Neuron (in vitro differentiated cells): Measurements from ENCODE around the gene NEDD4L.

Source experiments
- H2AFZ ChIP-seq: one replicate; pipeline ENCODE4 v1.6.1; 2013; ENCODE audit warnings: low read depth, mild to moderate bottlenecking, inconsistent platforms, low read length, moderate library complexity
- H3K27me3 ChIP-seq: one replicate; pipeline ENCODE4 v1.6.1; 2013; ENCODE audit warnings: low read length; ENCODE audit not compliant: insufficient read depth
- H3K36me3 ChIP-seq: one replicate; pipeline ENCODE4 v1.6.1; 2013; ENCODE audit warnings: low read length; ENCODE audit not compliant: insufficient read depth
- H3K4me1 ChIP-seq: one replicate; pipeline ENCODE4 v1.6.1; 2013; ENCODE audit warnings: low read length; ENCODE audit not compliant: insufficient read depth
- H3K4me3 ChIP-seq: 2 replicates; pipeline ENCODE4 v1.5.1; 2013; ENCODE audit warnings: mild to moderate bottlenecking, low read length, moderate library complexity
- H3K9me3 ChIP-seq: one replicate; pipeline ENCODE4 v1.6.1; 2013; ENCODE audit warnings: low read length

The NEDD4L gene

GRCh38 chr18:58316396-58317342 is 272.6 kb downstream of the NEDD4L start:
- no peaks in the 10 kb centered on the region for H3K9me3 ChIP-seq
- H3K4me1 ChIP-seq: peaks cover 8% of the 10 kb centered on the region
- H2AFZ ChIP-seq: no peak overlapping the region
- H3K4me3 ChIP-seq: no peak overlapping the region
- H3K27me3 ChIP-seq: no peaks in the 10 kb centered on the region
- no peaks in the 10 kb centered on the region for H3K36me3 ChIP-seq

GRCh38 chr18:58319719-58320118 is 275.7 kb downstream of the NEDD4L start:
- no peaks in the 10 kb centered on the region for H3K36me3 ChIP-seq
- H3K4me1 ChIP-seq: peaks cover 5% of the 10 kb centered on the region
- no peak overlapping the region for H2AFZ ChIP-seq
- H3K27me3 ChIP-seq: no peaks in the 10 kb centered on the region
- H3K4me3 ChIP-seq: no peak overlapping the region
- H3K9me3 ChIP-seq: no peaks in the 10 kb centered on the region

GRCh38 chr18:58320907-58321561 is 277.0 kb downstream of the NEDD4L start:
- Histone ChIP-seq H3K4me1 (no peaks in the 10 kb centered on the region), H3K36me3 (peaks cover 6% of the 10 kb centered on the region), H3K9me3 (no peaks in the 10 kb centered on the region), H3K27me3 (no peaks in the 10 kb centered on the region), H2AFZ (no peak overlapping the region), H3K4me3 (no peak overlapping the region)

GRCh38 chr18:58321986-58322385 is 278.0 kb downstream of the NEDD4L start:
- Histone ChIP-seq H3K36me3 (peaks cover 6% of the 10 kb centered on the region), H3K27me3 (no peaks in the 10 kb centered on the region), H3K4me1 (no peaks in the 10 kb centered on the region), H3K9me3 (no peaks in the 10 kb centered on the region), H2AFZ (no peak overlapping the region), H3K4me3 (no peak overlapping the region)

GRCh38 chr18:58322464-58322863 is 278.4 kb downstream of the NEDD4L start:
- peaks cover 6% of the 10 kb centered on the region for H3K36me3 ChIP-seq
- no peaks in the 10 kb centered on the region for H3K4me1 ChIP-seq
- H3K9me3 ChIP-seq: no peaks in the 10 kb centered on the region
- H2AFZ ChIP-seq: no peak overlapping the region
- H3K27me3 ChIP-seq: no peaks in the 10 kb centered on the region
- H3K4me3 ChIP-seq: no peak overlapping the region

GRCh38 chr18:58323866-58324762 is 280.1 kb downstream of the NEDD4L start:
- Histone ChIP-seq H3K4me1 (no peaks in the 10 kb centered on the region), H3K9me3 (no peaks in the 10 kb centered on the region), H3K27me3 (no peaks in the 10 kb centered on the region), H3K4me3 (no peak overlapping the region), H2AFZ (no peak overlapping the region), H3K36me3 (peaks cover 6% of the 10 kb centered on the region)

GRCh38 chr18:58324824-58325480 is 280.9 kb downstream of the NEDD4L start:
- Histone ChIP-seq H3K9me3 (no peaks in the 10 kb centered on the region), H3K27me3 (no peaks in the 10 kb centered on the region), H2AFZ (no peak overlapping the region), H3K4me1 (no peaks in the 10 kb centered on the region), H3K4me3 (no peak overlapping the region), H3K36me3 (peaks cover 6% of the 10 kb centered on the region)

GRCh38 chr18:58325494-58325893 is 281.5 kb downstream of the NEDD4L start:
- no peaks in the 10 kb centered on the region for H3K27me3 ChIP-seq
- H3K9me3 ChIP-seq: no peaks in the 10 kb centered on the region
- H3K4me3 ChIP-seq: no peak overlapping the region
- H2AFZ ChIP-seq: no peak overlapping the region
- H3K4me1 ChIP-seq: no peaks in the 10 kb centered on the region
- H3K36me3 ChIP-seq: peaks cover 9% of the 10 kb centered on the region

GRCh38 chr18:58334061-58334460 is 290.0 kb downstream of the NEDD4L start:
- H3K4me3 ChIP-seq: no peak overlapping the region
- peaks cover 35% of the 10 kb centered on the region for H3K4me1 ChIP-seq
- no peaks in the 10 kb centered on the region for H3K27me3 ChIP-seq
- no peak overlapping the region for H2AFZ ChIP-seq
- peaks cover 8% of the 10 kb centered on the region for H3K36me3 ChIP-seq
- no peaks in the 10 kb centered on the region for H3K9me3 ChIP-seq

- Histone ChIP-seq H3K36me3 (peaks cover 6% of the 10 kb centered on the region), H3K4me3 (no peak overlapping the region), H3K9me3 (no peaks in the 10 kb centered on the region), H2AFZ (no peak overlapping the region), H3K27me3 (no peaks in the 10 kb centered on the region), H3K4me1 (peaks cover 41% of the 10 kb centered on the region)
These were observed 291.2 kb downstream of the NEDD4L start for GRCh38 chr18:58335223-58335622.

GRCh38 chr18:58335821-58336220 is 291.8 kb downstream of the NEDD4L start:
- Histone ChIP-seq H3K36me3 (peaks cover 5% of the 10 kb centered on the region), H3K9me3 (no peaks in the 10 kb centered on the region), H2AFZ (no peak overlapping the region), H3K4me1 (peaks cover 41% of the 10 kb centered on the region), H3K4me3 (no peak overlapping the region), H3K27me3 (no peaks in the 10 kb centered on the region)

- Histone ChIP-seq H3K4me1 (peaks cover 41% of the 10 kb centered on the region), H3K9me3 (no peaks in the 10 kb centered on the region), H3K27me3 (no peaks in the 10 kb centered on the region), H3K4me3 (no peak overlapping the region), H3K36me3 (no peaks in the 10 kb centered on the region), H2AFZ (no peak overlapping the region)
These were observed 292.6 kb downstream of the NEDD4L start for GRCh38 chr18:58336605-58337004.
